ENCODE data around the gene KITLG. TPM values are rescaled to one million over a fixed set of nuclear protein-coding genes. Genes with fewer than 3 reads are reported as not detected.

The KITLG gene
- total RNA-seq, 1 donor from 2014 or later: 6.2 TPM

- peaks cover 11% of the 10 kb centered on the region for H3K4me1 Mint-ChIP-seq
- TF ChIP-seq, protein P1, sequence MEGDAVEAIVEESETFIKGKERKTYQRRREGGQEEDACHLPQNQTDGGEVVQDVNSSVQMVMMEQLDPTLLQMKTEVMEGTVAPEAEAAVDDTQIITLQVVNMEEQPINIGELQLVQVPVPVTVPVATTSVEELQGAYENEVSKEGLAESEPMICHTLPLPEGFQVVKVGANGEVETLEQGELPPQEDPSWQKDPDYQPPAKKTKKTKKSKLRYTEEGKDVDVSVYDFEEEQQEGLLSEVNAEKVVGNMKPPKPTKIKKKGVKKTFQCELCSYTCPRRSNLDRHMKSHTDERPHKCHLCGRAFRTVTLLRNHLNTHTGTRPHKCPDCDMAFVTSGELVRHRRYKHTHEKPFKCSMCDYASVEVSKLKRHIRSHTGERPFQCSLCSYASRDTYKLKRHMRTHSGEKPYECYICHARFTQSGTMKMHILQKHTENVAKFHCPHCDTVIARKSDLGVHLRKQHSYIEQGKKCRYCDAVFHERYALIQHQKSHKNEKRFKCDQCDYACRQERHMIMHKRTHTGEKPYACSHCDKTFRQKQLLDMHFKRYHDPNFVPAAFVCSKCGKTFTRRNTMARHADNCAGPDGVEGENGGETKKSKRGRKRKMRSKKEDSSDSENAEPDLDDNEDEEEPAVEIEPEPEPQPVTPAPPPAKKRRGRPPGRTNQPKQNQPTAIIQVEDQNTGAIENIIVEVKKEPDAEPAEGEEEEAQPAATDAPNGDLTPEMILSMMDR (conservative IDR thresholded peaks at IDR 0.05): no peak
- no peaks in the 10 kb centered on the region for H3K9me3 Mint-ChIP-seq
- no peaks in the 10 kb centered on the region for H3K36me3 Mint-ChIP-seq (ENCODE audit: low read depth)
- H3K27ac Mint-ChIP-seq (ENCODE audit: unreplicated experiment): no peak overlapping the region
- no peak for DNase-seq (ENCODE audit: low read depth, low spot score)
- H3K27me3 Mint-ChIP-seq (ENCODE audit: low read depth): no peaks in the 10 kb centered on the region
- no peak overlapping the region for H3K4me3 Mint-ChIP-seq
Observed at GRCh38 chr12:88559772-88560171, 20.5 kb downstream of the KITLG start.

- Mint-ChIP-seq H3K4me3 (no peak overlapping the region), H3K9me3 (no peaks in the 10 kb centered on the region), H3K36me3 (ENCODE audit: low read depth) (no peaks in the 10 kb centered on the region), H3K27me3 (ENCODE audit: low read depth) (no peaks in the 10 kb centered on the region), H3K4me1 (peaks cover 13% of the 10 kb centered on the region), H3K27ac (ENCODE audit: unreplicated experiment) (no peak overlapping the region)
- no peak for DNase-seq (ENCODE audit: low read depth, low spot score)
- TF ChIP-seq, protein P1 (conservative IDR thresholded peaks at IDR 0.05): no peak
Observed at GRCh38 chr12:88559199-88559598, 21.1 kb downstream of the KITLG start.

- Mint-ChIP-seq H3K27me3 (ENCODE audit: low read depth) (no peaks in the 10 kb centered on the region), H3K9me3 (no peaks in the 10 kb centered on the region), H3K4me3 (no peak overlapping the region), H3K4me1 (peaks cover 21% of the 10 kb centered on the region), H3K27ac (ENCODE audit: unreplicated experiment) (no peak overlapping the region), H3K36me3 (ENCODE audit: low read depth) (no peaks in the 10 kb centered on the region)
- TF ChIP-seq, protein P1 (conservative IDR thresholded peaks at IDR 0.05): no peak
- DNase-seq (ENCODE audit: low read depth, low spot score): no peak
Observed at GRCh38 chr12:88558340-88558867, 21.9 kb downstream of the KITLG start.

DNA sequence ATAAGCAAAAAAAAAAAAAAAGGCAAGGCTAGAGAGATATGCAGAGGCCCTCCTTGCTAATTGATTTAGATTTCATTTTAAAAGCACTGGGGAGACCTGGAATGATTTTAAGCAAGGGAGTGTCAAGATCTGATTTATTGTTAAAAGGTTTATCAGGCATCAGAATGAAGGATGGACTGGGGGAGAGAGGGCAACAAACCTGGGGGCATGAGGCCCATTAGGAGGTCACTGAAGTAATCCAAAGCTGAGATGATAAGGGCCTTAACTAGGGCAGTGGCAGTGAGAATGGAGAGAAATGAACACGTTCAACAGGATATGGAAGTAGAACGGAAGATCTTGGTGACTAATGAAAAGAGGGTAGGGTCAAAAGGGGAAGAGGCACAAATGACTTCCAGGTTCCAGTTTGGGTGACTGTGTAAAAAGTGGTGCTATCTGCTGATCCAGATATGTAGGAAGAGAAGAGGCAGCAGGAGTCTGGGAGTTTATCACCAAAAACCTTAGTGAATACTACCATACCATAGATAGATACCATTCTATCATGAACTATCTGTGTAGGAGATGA lies 24.0 kb downstream of the KITLG start:
- Mint-ChIP-seq H3K9me3 (no peaks in the 10 kb centered on the region), H3K4me3 (no peak overlapping the region), H3K4me1 (peaks cover 24% of the 10 kb centered on the region), H3K36me3 (ENCODE audit: low read depth) (no peaks in the 10 kb centered on the region), H3K27ac (ENCODE audit: unreplicated experiment) (no peak overlapping the region), H3K27me3 (ENCODE audit: low read depth) (no peaks in the 10 kb centered on the region)
- TF ChIP-seq, protein P1 (conservative IDR thresholded peaks at IDR 0.05): no peak
- no peak for DNase-seq (ENCODE audit: low read depth, low spot score)

DNA sequence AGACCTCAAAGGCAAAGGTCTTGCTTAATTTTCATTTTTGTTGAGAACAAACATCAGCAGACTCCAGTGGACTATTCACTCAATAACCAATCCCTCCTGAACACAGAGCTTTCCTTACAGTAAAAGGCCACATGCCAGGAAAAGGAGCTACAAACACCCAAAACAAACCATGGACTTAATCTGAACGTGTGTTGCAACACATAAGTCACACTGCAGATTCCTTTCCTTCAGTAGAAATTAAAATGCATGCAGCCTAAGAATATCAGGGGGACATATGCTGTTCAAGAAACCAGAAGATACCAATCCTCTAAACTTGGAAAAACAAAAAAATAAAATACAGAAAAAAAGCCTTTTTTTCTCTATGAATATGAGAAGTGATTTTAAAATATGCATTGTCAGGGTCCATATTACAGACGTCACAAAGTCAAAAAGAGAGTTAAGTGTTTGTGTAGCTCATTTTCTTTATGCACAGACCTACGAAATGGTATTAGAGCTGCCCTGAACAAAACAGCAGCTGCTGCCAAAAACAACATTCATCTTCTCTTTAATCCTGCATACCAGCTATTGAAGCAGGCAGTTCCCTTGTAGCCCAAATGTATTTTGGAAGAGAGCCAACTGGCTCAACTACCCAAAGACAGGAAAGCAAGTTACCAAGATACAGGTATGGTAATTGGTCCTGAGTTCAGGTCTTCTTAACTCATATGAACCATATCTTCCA lies 26.2 kb downstream of the KITLG start:
- H3K27me3 Mint-ChIP-seq (ENCODE audit: low read depth): no peaks in the 10 kb centered on the region
- TF ChIP-seq, protein P1 (conservative IDR thresholded peaks at IDR 0.05): no peak
- no peak for DNase-seq (ENCODE audit: low read depth, low spot score)
- H3K36me3 Mint-ChIP-seq (ENCODE audit: low read depth): no peaks in the 10 kb centered on the region
- H3K27ac Mint-ChIP-seq (ENCODE audit: unreplicated experiment): no peak overlapping the region
- no peaks in the 10 kb centered on the region for H3K9me3 Mint-ChIP-seq
- H3K4me1 Mint-ChIP-seq: peaks cover 21% of the 10 kb centered on the region
- no peak overlapping the region for H3K4me3 Mint-ChIP-seq

All from neural crest cell (in vitro differentiated cells).